ENCODE data around the gene ABCA4.

The ABCA4 gene

DNA sequence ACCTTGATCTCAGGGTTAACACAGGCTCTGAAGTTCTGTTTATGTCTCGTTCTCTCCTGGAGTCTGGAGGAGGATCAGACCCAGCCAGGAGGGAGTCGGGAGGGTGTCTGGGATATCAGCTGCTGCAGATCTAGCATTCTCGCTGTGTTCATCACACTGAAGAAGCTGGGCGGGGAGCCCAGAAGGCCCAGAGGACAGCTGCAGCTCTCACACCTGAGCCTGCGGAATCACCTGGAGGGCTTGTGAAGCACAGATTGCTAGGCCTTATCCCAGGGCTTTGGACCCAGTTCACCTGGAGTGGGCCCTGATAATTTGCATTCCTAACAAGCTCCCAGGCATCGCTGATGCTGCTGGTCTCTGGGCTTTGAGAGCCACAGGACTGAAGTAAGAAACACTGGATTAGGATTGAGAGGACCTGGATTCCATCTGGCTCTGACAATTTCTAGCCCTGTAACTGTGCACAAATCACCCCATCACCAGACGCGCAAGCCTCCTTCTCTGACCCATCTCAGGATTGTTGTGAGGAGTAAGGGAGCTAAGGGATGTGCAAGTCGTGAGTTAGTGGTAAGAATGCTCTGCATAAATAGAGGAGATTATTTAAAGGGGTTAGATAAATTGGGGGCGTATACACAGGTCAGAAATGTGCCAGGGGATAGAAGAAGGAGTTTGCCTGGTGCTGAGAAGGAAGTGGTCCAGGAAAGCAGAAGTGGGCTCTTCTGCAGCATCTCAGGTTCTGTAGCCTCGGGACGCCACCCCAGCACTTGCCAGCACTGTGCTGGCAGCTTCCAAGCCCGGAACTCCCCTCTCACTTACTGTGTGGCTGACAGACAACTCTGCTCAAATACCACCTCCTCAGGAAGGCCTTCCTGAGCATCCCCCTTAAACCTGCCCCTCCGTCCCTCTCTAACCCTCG lies 19.1 kb downstream of the ABCA4 start:
- no peak for DNase-seq

- DNase-seq, result no peak
These were observed 19.9 kb downstream of the ABCA4 start for GRCh38 chr1:94100785-94101612.

DNA sequence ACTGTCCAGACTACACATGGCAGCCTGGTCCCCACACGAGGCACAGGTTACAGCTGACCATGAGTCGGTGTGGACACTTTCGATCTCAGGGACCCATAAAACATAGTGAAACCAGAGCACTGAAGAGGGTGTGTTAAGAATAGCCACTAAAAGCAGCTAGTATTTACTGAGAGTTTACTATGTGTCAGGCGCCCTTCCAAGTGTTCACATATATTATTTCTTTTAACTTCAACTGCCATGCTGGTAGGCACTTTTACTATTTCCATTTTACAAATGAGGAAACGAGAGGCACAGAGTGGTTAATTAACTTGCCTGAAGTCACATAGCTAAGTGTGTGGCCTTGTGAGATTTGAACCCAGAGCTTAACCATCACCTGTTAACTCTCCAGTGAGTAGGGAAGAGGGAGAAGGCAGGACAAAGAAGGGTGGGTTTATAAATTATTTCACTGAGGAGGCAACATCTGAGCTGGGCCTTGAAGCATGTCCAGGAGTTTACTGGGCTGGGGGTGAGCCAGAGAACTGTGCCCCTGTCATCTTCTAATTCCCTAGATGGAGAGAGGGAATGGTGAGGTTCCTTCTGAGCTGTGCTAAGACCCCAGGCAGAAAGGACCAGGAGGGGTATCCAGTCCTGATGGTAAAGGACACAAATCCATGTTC lies 20.7 kb downstream of the ABCA4 start:
- no peak for DNase-seq

DNA sequence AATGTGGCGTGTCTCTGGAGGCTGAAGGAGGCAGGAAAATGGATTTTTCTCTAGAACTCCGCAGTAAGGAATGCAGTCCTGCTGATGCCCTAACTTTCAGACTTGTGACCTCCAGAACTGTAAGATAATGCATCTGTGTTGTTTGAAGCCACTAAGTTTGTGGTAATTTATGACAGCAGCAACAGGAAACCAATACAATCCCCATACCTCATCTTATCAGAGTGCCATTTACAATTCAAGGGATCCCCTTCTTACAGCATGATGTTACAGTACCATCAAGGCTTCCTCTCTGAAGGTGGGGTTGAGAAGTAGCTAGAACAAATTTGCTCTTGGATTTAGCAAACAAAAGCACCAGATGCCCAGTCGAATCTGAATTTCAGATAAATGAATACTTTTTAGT lies 21.6 kb downstream of the ABCA4 start:
- no peak for DNase-seq

DNA sequence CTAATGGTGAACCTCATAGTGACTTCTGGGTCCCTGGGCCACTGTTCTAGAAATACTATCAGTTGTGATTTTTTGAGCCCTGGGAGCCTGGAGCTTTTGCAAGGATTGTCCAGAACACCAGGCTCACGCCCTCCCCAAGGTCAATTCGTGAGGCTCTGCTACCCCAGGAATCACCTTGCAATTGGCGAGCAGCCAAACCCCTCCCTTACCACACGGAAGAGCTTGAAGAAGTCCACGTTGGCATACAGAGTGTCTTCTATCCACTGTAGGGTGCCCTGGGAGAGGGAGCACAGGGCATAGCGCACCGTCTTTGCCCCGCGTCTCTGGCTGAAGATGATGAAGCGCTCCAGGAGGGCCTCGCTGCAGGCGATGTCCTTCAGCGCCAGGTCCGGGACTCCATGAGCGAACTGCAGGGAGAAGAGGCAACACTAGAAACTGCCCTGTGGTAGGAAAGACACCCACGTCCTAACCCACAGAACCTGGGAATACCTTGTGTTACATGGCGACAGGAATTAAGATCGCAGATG lies 22.3 kb downstream of the ABCA4 start:
- DNase-seq, result no peak

DNA sequence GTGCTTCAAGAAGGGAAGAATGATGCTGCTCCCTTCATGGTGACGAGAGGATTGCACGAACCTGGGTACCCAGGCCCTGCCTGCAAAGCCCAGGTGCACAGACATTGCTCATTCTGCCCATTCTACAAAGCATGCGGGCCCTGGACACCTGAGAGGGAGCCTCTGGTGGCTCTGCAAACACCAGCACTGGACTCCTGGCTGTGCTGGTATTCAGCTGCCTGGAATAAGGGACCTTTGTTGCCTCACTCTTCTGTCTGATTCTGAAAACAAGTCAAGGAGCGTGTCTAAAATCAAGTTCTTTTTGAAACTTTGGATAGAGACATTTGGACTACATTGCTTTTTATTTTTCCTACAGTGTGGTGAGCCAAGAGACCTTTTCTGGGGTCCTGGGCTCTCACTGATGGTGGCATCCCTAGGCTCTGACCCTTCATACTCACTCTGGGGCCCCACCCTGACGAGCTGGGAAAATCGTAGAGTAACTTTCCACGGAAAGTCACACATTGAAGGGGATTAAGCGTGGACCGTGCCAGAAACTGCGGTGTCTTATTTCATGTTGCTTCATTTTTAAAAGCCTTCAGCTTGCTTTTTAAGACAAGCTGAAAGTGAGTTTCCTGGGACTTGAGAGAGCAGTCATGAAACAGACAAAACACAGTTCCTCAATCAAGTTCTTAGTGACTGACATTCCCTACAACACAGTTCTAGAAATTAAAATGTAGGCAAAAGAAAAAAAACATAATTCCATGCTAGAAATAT lies 24.0 kb downstream of the ABCA4 start:
- peak; percentile 79 for DNase-seq

GRCh38 chr1:94095744-94096469 lies 25.0 kb downstream of the ABCA4 start:
- DNase-seq, result no peak

DNA sequence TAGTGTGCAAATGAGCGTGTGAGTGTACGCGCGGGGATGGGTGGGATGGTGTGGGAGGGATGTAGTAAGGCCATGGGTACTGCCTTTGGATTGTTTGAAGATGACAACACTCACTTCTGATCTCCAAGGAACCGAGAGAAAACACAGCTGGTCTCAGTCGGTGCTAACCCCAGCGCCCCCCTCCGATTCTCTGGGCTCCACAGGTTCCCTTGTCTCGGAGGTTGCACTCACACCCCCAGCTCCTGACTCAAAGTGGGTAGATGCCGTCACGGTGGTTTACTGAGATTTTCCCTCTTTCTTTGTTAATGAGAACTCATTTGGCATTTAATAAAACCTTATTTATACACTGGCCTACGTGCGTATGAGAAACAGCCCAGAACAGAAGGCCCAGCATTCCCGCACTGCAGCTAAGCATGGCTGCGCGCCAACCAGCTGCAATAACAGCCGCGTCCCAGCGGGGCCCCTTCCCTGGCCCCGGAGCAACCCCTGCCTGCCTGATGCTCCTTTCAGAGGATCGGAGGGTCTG lies 25.8 kb downstream of the ABCA4 start:
- peak; percentile 93 for DNase-seq

DNA sequence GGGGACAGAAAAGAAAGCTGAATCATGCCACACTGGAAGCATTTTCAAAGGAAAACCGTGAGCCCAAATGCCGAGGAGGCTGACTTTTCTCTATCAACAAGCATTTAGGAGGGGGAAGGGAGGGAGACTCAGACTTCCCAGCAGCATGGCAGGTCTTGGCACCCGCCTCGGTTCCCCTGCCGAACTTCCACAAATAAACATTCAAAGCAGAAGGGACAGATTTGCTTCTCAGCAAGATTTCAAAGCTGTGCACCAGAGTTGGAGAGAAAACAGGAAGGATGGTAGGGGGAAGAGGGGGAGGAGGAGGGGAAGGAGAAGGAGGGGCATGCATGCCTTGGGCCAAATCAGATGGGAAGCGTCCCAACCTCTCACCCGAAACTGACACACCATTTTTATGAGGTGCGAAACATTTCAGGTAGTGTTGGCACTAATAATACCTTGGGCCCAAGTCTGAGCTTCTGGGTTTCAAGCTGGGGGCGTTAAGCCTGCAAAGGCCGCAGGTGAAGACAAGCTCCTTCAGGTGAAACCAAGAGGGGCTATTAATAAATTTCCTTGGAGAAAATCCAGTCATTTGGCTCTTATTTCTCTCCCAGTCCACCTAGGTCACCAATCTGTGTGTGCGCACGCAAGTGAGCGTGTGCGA lies 26.4 kb downstream of the ABCA4 start:
- peak; percentile 72 for DNase-seq

DNA sequence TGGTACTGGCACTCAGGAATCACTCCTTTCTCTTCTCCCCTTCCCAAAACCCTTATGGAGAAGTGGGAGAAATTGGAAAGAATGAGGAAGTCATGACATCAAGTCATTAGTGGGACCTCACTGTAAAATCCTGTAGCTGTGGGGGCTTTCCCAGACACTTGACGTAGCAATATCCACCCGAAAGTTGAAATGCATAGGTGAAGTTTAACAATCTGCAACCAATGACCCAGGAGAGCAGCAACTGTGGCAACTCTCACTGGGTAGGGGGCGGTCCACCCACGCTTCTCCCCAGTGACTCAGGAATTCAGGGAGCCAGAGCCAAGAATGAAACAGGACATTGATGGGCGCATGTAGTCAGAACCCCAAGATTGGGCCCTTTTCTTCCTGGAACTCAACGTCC lies 27.0 kb downstream of the ABCA4 start:
- DNase-seq, result no peak

GRCh38 chr1:94093396-94093795 lies 27.6 kb downstream of the ABCA4 start:
- no peak for DNase-seq

DNA sequence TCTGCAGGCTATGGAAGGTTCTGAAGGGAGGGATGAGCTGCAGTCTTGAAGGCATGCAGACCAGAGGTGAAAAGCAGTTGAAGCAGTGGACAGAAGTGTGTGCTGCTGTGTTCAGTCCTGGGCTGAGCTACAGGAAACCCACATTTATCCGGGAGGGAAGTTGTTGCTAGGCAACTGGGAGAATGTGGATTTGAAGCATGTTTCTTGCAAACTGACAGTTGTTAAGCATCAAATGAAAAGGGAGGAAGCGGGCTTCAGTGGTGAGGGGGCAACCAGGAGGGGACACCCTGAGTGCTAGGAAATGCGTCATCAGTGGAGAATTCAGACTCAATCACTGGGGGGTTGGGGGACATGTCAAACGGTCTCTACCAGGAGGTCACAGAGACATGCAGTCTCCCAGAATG lies 28.7 kb downstream of the ABCA4 start:
- peak; percentile 70 for DNase-seq

GRCh38 chr1:94090761-94091160 lies 30.2 kb downstream of the ABCA4 start:
- no peak for DNase-seq

GRCh38 chr1:94087193-94087592 lies 33.8 kb downstream of the ABCA4 start:
- DNase-seq, result no peak

GRCh38 chr1:94084547-94084946 lies 36.4 kb downstream of the ABCA4 start:
- no peak for DNase-seq

DNA sequence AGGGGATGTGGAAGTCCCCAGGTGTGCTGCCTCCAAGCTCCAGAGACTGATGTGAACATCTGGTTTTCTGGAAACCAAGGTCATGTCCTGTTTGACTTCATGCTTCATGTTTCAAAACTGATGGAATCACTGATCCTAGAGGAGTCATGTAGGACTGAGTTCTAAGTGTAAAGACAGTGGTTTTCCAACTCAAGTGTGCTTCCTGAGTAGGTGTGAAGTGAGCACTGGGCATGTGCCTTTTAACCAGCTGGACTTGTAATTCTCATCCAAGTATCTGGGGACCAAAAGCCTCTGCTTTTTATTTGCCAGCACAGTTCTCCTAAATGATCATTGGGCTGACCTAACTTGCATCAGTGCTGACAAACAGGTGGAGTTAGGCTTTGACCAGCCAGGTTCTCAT lies 36.9 kb downstream of the ABCA4 start:
- DNase-seq, result no peak

GRCh38 chr1:94083681-94084080 lies 37.3 kb downstream of the ABCA4 start:
- DNase-seq, result no peak

- no peak for DNase-seq
These were observed 39.2 kb downstream of the ABCA4 start for GRCh38 chr1:94081566-94082344.

GRCh38 chr1:94079989-94080388 lies 41.0 kb downstream of the ABCA4 start:
- no peak for DNase-seq

Data from right hindlimb (tissue), 1 donor.